GM21367 (cell line): ENCODE results near the gene BACE2.
"Not testable (repeated sequence)": the region's sequence is repeated elsewhere in the genome, so short reads cannot be mapped to it uniquely, and the experiment has no call there.

Source experiments
- ATAC-seq: cut with Tn5 transposase; IDR thresholded peaks from one replicate; pipeline ENCODE4 v1.9.1; 2021; ENCODE audit not compliant: unreplicated experiment

BACE2 gene

GRCh38 chr21:41182547-41182946 is 14.6 kb downstream of the BACE2 start:
- ATAC-seq = no peak

GRCh38 chr21:41183575-41183974 is 15.6 kb downstream of the BACE2 start:
- no peak for ATAC-seq

- no peak for ATAC-seq
Observed at GRCh38 chr21:41185802-41186201, 17.8 kb downstream of the BACE2 start.

GRCh38 chr21:41186755-41187536 is 19.0 kb downstream of the BACE2 start:
- no peak for ATAC-seq

GRCh38 chr21:41187537-41188025 is 19.6 kb downstream of the BACE2 start:
- ATAC-seq = no peak

GRCh38 chr21:41188486-41189149 is 20.7 kb downstream of the BACE2 start:
- no peak for ATAC-seq

- ATAC-seq = no peak
Observed at GRCh38 chr21:41189150-41189745, 21.3 kb downstream of the BACE2 start.

- ATAC-seq = not testable (repeated sequence)
Observed at GRCh38 chr21:41192552-41192951, 24.6 kb downstream of the BACE2 start.

- ATAC-seq = no peak
Observed at GRCh38 chr21:41195311-41195710, 27.4 kb downstream of the BACE2 start.

GRCh38 chr21:41196993-41197392 is 29.0 kb downstream of the BACE2 start:
- no peak for ATAC-seq

- no peak for ATAC-seq
Observed at GRCh38 chr21:41197582-41197981, 29.6 kb downstream of the BACE2 start.

GRCh38 chr21:41198647-41199046 is 30.7 kb downstream of the BACE2 start:
- not testable (repeated sequence) for ATAC-seq

- ATAC-seq = no peak
Observed at GRCh38 chr21:41199123-41199522, 31.2 kb downstream of the BACE2 start.

GRCh38 chr21:41199588-41199987 is 31.6 kb downstream of the BACE2 start:
- no peak for ATAC-seq

- no peak for ATAC-seq
Observed at GRCh38 chr21:41201385-41201784, 33.4 kb downstream of the BACE2 start.

- ATAC-seq = no peak
Observed at GRCh38 chr21:41204736-41205135, 36.8 kb downstream of the BACE2 start.

GRCh38 chr21:41207401-41208375 is 39.7 kb downstream of the BACE2 start:
- no peak for ATAC-seq

GRCh38 chr21:41208376-41208763 is 40.4 kb downstream of the BACE2 start:
- ATAC-seq = no peak

GRCh38 chr21:41209016-41209619 is 41.2 kb downstream of the BACE2 start:
- no peak for ATAC-seq

GRCh38 chr21:41210426-41211059 is 42.6 kb downstream of the BACE2 start:
- no peak for ATAC-seq
